Stimulated activated CD8-positive, alpha-beta memory T cell treated with anti-CD3 and anti-CD28 coated beads, Interleukin-7, amount 100 ng/mL, for 48 hours (primary cell): Measurements from ENCODE around the gene FAM120B.

Experiments used
- DNase-seq, 2 donors: peaks; one replicate each; pipeline ENCODE4 v3.0.0-alpha.2; 2020; ENCODE audit warnings: low read depth in 1 of 2; ENCODE audit errors: extremely low read depth in 1 of 2

The FAM120B gene

DNA sequence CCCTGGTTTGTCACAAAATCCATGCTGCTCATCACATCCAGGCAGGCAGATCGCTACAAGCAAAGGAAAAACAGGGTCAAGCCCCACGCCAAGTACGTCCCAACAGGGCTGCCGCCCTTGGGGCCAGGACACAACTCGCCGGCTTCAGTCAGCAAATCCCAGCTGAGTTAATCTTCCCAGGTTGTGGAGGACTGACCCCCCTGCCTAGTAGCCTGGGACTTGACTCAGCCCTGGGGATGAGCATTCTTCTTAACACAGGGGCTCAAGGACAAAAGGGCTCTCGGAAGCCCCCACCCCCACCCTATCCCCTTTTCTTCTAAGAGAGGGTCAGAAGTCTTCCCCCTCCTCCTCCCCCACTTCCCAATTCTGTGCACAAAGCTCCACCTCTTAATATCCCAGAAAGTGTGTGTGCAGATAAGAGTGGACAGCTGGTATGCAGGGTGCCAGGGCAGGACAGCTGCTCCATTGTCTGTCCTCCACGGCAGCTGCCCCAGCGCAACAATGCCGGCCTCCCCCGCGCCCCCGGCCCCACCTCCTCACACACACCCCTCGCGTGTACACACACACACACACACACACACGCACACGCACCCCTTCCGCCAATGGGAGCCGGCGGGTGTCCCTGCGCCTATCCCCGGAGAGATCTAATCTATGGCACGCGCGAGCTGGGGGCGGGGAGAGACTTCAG, 20.2 kb upstream of the FAM120B start:
- no peak for DNase-seq

DNA sequence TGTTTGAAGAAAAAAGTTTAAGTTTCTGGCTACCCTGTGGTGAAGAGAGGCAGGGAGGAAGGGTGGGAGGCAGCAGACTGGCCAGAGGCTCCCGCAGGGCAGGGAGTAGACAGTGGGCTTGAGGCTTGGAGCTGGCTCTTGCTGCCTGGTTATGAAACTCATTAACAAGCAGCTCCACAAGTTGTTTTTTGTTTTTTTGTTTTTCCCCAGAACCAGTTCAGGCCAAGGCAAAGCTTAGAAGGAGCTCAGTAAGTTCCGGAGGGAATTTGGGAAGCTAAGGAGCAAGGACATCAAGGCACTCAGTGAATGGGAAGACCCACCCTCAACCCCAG, 19.7 kb upstream of the FAM120B start:
- DNase-seq = no peak

DNA sequence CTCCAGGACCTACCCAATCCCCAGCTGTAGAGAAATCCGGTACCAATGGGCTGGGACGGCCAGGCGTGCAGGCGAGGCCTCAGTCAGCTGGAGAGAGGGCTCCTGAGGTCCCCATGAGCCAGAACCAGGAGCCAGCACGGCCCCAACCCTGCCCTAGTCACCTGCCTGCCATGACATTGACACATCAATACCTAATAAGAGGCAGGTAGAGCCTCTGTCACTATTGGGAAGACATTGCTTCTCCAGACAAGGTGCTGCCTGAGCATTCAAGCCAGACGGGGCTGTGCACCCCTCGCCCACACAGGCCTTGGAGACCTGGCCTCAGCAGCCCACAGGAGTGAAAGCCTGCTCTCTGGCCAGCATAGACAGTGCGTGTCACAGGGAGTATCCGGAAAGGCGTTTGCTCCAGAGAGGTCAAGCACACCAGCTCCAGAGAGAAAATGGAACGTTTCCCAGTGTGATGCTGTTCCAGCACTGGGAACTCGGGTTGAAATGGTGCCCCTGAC, 19.1 kb upstream of the FAM120B start:
- no peak for DNase-seq

DNA sequence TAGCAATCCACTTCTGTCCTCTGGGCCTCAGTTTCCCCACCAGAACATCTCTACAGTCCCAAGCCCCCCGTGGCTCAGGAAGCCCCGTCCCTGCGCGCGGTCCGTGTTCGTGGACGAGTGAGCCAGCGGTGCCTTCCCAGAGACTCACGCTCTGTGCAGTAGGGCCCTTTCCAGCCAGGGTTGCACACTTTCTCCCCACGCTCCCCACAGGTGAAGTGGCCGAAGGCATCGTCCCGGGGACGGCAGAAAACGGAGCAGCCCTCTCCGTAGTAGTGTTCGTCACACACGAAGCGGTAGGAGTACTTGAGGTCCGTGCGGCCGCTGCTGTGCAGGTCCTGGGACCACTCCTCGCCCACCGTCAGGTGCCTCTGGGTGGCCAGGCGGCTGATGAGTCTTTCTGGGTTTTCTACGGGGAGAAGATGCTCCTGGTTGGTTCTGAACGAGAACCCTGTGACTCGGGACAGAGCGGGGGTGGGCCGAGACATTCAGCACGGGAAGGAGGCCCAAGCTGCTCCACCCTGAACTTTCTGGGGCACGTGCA, 18.4 kb upstream of the FAM120B start:
- no peak for DNase-seq

DNA sequence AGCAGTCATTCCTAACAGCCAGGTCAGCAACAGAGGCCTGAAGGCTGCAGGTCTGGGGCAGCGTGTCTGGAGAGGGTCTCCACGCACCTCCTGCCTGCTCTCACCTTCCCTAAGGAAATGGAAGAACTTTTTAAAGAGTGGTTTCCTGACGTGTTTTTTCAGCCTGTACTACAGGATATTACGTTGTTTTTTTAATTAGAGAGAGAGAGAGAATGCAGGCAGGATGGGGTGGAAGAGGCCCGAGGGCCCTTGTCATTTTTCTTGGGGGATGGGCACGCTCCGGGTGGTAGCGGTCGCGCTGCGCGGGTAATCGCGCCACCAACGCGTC, 17.7 kb upstream of the FAM120B start:
- DNase-seq = no peak

DNA sequence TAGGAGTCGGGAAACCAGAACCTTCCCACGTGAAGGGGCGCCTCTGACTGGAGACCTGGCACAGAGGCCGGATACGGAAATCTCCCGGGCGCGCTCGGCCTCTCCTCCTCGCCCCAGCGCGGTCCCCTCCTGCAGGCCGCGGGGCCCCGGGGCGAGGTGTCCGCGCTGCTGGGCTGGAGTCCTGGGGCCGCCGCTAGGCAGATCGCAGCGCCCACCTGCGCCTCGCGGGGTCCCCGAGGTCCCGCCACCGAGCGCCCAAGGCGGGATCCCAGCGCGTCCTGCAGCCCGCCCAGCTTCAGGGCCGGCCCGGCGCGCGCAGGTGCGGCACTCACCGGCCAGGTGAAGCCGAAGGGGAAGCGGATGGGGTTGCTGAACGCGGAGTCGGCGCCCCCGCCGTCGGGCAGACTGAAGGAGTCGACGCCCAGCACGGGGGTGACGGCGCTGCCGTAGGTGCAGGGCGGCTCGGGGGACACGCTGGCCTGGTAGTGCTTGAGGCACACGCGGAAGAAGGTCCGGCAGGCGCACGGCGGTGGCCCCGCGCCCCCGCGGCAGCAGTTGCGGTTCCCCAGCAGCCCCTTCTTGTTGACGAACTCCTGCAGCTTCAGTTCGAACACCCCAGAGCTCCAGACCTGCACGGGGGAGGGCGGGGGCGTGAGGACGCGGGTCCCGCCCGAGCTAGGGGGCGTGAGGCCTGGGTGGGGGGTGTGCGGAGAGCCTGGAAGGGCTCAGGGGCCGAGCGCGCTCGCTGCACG, 17.2 kb upstream of the FAM120B start:
- no peak for DNase-seq

DNA sequence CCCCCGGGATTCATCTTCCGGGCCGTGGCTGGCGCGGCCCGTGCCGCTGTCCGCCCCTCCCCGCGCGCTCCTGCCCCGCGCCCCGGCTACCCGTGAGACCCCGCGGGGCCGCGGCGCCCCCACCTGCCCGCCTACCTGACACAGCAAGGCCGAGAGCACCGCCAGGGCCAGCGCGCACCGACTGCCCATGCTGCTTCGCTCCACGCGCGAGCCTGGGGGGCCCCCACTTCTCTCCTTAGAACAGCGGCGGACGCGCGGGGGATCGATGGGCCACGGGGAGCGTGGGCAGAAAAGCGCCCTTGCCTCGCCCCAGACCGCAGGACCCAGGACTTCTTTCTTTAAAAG, 16.6 kb upstream of the FAM120B start:
- no peak for DNase-seq

DNA sequence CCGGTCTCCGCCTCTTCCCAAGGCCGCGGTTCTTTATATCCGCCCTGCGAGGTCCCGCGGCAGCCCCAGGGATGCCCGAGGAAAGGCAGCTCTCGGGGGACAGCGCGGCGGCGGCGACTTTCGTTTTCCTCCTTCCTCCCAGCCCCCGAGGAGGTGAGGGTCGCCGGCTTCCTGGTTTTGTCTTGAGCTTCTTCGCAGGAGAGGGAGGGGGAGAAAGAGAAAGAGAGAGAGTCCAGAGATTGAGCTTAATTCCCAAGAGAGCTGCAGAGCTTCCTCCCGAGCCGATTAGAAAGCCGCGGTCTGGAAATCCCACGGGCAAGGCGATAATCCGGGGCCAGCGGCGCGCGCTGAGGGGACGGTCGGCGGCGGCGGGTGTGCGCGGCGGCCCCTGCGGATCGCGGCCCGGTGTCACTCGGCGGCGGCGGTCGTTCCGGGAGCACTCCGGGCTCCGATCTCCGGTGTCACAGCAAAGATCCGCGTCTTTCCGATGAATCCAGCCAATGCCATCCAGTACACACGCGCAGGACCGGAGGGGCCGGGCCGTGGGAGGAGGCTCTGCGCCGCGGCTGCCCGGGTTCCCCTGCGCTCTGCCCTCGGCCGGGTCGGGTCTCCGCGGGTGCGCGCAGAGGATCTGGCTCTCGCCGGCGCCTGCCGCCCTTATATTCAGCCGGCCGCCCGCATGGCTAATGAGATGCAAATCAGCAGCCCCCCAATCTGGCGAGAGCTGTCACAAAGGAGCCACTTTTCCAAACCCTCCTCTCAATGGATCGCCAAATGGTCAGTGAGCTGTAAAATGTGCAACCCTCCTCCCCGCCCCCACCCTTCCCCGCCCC, 16.0 kb upstream of the FAM120B start, which contains the start of gene DLL1:
TSS of gene DLL1 (minus strand) at position 783 of the 833 bp plus-strand sequence. CDS start 939 bp downstream, outside the sequence.
- no peak for DNase-seq

DNA sequence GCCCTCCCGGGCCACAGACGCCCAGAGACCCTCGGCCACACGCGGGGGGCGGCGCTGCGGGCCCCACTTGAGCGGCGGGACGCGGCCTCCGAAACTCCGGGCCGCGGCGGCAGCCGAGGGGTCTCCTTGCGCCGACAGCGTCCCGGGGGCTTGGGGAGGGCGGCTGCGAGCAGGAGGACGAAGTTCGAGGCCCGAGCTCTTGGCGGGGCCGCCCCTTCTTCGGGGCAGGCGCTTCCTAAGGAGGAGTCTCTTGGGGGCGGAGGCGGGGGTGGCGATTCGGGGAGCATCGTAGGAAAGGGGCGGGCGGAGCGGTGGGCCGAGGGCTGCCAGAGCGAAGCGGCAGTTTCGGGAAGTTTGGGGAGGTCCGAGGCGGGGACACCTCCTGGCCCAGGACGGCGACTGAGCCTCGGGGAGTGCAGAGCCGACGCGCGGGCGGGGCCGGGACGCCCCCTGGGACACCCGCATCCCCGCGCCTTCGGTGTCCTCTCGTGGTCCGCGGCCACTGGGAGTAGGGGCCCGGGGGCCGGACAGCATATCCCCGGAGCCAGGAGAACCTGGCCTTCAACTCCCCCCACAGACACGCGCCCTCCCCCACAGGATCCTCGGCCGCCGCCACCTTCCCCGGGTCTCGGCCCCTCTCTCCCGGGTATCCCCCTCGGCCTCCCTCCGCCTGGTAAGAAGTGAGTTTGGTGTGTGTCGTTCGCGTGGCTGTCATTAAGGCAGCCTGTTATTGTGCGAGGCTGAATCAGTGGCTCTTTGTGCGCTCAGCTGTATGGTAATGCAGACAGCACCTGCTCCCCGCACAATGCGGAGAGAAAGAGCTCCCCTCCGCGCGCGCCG, 15.1 kb upstream of the FAM120B start:
- DNase-seq = no peak

DNA sequence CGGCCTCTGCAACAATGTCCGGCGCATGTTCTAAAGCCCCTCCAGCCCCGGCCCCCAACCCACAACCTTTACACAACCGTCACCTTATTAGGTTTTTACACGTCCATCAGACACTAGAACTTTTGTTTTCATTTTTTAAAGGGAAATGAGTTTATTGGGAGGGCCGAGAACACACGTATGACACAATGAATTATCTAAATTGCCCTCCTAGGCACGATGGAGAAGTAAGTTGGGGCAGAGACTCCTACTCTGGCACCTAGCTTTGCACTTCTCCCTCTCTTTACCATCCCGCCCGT, 14.5 kb upstream of the FAM120B start:
- no peak for DNase-seq

DNA sequence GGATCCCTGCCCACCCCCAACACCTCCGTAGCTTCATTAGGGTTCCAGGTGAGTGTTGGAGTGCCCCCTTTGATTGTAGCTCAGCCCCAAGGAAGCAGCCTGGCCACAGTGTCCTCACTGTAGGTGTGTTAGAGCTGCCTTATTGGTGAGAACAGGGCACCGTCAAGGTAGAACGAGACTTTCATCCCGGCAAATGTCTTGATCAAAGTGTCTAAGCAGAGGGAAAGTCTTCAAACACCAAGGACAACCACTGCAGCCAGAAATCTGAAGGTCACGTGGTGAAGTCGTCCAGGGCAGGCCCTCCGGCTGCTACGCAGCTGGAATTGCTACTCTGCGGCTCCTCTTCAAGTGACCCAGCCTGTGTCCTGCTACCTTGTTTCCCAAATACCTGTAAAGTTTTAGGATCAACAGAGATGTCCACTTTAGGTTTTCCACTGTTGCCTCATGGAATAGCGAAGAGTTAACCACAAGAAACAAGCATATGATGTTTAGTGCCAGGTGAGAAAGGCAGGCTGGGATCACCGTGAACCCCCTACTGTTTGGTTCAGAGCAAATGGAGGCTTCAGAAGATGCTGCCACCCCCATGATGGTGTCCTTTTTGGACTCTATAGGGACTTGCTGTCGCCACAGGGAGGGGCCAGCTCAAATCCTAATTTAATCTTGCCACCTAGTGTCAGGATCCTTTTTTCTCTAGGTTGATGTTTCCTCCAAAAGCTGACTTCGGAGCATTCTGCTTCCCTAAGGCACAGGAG, 14.0 kb upstream of the FAM120B start:
- no peak for DNase-seq

DNA sequence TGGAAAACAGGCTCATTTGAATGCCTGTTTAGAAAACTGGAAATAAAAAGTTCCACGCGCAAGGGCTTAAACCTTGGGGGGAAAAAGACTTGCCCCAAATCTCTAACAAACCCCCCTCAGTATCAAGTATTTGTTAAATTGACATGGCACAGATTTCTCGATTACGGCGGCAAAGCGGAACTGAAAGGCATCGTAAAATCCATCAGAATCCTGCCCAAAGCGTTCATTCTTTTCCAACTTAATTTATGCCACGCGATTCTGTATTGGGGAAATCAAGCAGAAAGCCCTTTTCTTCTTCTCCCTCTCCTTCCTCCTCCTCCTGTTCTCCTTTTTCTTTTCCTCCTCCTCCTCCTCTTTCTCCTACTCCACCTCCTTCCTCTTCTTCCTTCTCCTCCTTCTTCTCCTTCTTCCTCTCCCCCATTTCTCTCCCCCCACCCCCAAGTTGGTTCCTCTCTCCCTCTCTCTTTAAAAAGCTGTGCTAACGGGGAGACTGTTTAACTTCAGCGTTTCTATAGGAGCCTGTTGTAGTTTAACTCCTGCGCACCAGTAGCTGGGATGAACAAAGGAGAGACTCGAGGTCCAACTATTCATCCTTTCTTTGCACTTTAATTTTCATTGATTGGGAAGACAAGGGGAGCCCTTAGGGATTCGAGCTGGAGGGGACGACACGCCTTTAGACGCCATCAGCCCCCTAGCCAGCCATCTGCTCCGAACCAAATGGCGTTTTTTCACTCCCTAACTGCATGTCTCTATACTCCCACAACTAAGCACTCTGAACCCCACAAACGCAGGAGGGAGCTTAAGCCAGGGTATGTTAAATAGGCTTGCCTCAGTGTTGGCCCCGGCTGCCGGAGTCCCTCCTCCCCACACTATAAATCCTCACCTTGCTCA, 13.0 kb upstream of the FAM120B start:
- no peak for DNase-seq

DNA sequence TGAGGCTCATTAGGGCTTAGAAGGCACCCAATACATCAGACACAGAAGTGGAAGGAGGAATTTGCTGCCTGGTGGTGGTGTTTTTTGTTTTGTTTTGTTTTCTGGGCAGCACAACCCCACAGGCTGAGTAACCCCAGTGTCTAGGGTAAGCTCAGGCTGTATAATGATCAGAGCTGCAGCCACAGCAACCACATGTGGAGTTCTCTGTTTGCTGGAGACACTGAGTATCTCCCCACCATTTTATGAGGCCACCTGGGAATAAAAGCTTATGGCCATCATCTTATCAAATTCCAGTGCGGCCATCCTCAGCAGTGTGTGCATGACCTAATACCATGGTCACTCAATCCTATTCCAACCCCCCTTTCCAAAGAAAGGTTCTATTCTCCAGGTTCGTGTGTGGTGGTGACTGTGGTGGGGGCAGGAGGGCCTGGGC, 12.2 kb upstream of the FAM120B start:
- DNase-seq = no peak

DNA sequence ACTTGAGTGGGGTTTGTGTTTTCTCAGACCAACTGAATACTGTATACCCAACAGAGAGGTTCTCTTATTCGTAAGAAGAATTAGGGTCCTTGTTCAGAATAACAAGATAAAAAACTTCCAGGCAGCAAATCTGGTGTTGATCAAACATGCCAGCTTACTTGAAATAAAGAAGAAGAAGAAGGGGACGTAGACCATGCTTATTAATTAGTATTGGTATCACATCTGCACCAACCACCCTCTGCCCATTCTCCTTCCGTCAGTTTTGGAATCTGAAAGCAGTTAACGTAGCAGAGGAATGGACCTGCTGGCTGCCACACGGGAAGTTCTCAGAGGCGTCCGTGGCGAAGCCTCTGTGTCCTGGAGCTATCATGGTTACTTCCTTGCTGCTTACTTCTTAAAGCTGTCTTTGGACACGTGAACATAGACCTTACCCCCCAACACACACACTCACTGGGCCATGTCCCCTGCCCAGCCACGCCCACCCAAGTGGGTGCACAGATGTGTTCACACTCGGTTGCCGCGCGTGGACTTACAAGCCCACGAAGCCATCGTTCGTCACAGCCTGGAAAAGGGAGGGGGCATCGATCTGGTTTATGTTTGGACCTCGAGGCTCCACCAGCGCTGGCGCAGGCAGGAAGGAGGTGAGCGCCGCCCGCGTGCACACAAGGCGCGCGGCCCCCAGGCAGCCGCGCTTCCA, 11.6 kb upstream of the FAM120B start:
- no peak for DNase-seq

DNA sequence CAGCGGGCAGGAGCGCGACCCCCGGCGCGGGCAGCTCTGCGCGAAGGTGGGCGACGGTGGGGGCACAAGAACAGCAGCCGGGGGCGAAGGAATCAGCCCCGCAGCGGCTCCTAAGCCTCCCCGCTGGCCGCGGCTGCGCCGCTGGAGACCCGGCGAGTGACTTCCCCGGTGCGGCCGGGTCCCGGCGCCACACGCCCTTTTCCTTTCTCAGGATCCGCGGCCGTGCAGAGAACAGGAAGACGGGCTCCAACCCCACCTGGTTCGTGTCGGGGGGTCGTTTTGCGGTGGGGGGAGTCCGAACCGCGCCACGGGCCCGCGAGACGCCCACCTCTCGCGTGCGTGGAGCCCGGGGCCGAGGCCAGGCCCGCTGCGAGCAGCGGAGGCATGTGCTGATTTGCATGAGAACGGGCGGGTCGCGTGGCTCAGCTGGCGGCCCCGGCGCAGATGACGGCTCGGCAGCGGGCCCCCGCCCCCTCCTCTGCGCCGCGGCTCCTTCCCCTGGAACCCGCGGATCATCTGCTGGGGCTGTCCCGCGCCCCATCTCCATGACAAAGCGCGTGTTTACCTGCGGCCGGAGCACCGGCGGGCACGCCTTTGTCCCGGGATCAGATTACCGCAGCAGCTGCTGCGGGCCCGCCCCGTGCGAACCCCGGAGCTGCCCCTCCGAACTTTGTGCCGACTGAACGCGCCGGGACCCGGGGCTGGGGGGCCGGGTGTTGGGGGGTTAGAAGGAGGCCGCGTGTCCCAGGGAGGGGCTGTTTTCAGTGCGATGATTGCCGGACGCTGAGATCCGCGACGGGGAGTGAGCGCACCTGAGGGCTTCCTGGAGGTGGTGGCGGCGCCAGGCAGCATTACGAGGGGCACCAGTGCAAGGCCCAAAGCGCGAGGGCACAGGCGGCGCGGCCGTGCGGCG, 10.8 kb upstream of the FAM120B start:
- DNase-seq = no peak

DNA sequence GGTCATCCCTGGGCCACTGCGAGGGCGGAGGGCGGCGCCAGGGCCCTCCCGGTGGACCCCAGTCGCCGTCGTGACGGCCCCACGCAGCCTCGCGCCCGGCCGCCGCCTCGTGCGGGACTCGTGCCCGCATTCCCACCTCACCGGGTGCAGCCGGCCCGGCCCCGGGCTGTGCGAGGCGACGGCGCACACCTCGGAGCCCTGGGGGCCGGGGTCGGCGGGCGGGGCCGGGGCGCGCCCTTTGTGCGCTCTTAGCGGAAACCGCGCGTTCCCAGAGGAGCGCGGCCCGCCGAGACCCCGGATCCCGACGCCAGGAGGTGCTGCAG, 10.2 kb upstream of the FAM120B start:
- no peak for DNase-seq

DNA sequence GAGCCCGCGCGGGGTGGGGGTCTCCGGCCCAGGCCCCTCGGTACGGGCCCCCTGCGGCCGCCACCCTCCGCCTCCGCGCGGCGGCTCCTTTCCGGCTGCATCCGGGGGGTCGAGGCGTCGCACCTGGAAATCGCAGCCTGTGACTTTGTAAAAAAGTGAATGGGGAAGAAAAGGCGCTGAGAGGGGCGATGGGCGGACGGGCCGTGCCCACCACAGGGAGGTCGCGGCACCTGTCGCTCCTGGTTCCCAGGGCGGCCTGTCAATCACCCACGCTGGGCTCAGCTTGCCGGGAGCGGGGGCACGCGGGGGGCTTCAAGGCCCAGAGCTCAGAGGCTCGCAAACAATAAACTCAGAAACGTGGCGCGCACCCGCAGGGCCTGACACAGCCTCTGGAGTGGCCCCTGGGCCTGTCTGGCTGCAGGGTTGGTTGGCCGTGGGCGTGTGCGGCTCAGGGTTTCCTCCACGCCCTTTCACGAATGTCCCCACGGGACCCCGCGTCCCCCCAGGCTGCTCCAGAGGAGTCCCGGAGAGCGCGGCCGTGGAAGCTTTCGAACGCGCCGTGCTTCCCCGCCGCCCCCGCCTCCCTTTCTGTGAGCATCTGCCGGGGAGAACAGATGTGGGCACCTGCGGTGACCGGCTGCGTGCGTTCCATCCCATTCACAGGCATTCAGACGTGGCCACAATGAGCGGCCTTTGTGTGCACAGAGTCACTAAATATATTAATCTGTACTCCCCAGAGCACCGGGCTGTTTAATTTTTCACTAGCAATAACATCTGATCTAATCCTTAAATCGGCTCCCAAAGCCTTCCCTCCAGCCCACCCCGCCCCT, 9.6 kb upstream of the FAM120B start:
- no peak for DNase-seq
